Measurements from ENCODE around the gene MCTP1.
"Not testable (repeated sequence)": the region's sequence is repeated elsewhere in the genome, so short reads cannot be mapped to it uniquely, and the experiment has no call there.

MCTP1 gene

DNA sequence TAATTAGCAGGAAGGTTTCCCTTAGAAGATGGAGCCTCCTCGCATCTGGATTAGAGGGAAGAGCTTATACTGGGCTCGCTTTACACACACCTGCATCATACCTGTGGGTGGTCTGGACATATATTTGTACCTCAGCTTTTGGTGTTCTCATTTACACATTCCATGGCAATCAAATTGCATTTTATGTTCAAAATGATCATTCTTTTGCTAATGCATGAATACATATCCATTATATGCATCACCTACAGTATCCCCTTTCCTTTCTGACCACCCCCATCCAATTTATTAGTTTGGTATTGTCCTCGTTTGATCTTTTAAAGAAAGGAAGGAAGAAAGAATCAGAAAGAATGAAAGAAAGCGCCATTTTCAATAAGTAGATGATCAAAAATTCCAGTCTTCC lies 415.0 kb downstream of the MCTP1 start:
- no peak for DNase-seq (ENCODE audit: low spot score)

DNA sequence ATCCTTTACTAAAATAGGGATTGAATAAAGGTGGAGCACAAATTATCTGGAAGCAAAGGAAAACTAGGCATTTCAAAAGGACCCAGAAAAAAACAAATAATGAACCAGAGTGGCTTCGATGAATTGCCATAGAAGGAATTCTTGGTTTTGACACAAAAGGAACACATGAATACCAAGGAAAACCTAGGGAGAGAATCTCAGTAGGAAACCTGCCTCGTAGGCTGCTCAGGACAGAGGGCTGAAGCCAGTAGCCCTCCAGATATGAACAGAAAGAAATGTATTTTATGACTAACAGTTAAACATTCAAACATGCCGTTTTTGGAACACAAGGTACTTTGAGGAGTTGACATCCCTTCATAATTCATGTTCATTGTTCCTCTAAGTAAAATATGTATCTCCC lies 420.9 kb downstream of the MCTP1 start:
- no peak for DNase-seq (ENCODE audit: low spot score)

DNA sequence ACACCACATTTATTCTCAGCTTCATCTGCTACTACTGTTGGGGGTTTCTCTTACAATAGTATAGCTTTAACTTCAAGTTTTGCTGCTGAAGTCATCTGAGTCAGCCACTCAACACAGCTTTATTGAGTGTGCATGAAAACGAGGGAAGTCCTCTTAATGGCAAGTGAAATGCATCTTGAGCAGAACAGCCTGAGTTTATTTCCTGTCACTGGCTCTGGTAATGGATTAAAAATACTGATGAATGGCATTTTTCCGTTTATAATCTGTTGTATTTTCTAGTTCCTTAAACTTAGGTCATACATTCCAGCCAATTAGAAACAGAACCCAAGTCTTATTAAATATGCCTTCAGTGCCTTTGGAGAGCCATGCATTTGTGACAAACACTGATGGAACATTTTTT lies 427.8 kb downstream of the MCTP1 start:
- DNase-seq (ENCODE audit: low spot score) = no peak

GRCh38 chr5:94856257-94856800 lies 428.6 kb downstream of the MCTP1 start:
- no peak for DNase-seq (ENCODE audit: low spot score)

GRCh38 chr5:94855543-94855942 lies 429.4 kb downstream of the MCTP1 start:
- no peak for DNase-seq (ENCODE audit: low spot score)

DNA sequence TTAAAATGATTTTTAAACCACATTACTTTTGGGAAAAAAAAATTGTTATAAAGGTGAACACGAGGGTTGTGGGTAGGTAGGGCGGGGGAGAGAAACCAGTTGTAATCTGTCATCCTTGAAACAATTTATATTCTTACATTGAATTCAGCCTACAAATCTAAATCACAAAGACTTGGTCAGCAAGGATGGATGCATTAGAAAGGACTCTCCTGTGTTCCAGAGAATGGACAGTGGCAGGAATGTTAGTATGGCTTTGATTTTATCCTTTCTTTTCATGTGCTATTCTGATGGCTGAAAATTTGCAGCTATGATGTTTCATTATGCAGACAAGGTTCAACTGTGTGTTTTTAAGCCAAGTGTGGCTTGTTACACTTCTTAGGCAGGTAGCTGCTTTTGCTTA lies 431.8 kb downstream of the MCTP1 start:
- no peak for DNase-seq (ENCODE audit: low spot score)

GRCh38 chr5:94850960-94851359 lies 433.9 kb downstream of the MCTP1 start:
- no peak for DNase-seq (ENCODE audit: low spot score)

DNA sequence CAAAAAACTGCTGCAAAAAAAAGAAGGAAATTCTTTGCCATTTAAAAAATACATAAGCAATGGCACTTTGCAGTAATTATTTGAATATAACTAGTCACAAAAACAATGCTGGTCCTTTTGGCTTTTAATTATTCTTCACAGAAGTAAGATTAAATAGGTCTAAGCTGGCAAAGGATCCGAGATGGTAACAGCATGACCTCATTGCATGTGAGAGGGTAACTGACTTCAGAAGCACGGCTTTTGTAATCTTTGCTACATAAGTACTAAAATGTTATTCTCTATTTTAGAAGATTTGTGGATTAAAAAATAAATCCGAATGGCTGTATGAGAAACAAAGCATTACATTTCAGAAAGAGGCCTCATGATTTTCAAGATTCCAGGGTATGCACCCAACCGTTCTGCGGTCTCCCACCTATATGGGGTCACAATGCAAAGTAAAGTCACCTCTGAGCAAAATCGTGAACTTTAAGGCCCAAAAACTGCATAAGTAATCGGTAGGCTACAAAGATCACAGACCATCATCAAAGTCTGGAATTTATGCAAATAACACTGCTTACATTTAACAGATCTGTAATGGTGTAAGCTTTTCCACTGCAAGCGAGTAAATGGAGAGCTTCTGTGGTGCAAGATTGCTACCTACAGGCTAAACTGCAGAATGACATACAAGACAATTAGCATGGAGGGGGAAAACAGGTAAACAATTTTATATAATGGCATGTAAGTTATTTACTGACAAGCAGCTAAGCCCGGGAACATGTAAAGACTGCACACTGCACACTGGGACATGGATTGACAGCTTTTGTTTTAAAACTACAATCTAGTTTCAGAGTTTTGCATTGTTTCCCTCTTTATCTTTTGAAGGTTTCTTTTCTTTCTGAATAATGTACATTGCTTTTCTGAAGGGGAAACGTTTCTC lies 434.8 kb downstream of the MCTP1 start:
- no peak for DNase-seq (ENCODE audit: low spot score)

- no peak for DNase-seq (ENCODE audit: low spot score)
These were observed 435.6 kb downstream of the MCTP1 start for GRCh38 chr5:94849324-94849723.

DNA sequence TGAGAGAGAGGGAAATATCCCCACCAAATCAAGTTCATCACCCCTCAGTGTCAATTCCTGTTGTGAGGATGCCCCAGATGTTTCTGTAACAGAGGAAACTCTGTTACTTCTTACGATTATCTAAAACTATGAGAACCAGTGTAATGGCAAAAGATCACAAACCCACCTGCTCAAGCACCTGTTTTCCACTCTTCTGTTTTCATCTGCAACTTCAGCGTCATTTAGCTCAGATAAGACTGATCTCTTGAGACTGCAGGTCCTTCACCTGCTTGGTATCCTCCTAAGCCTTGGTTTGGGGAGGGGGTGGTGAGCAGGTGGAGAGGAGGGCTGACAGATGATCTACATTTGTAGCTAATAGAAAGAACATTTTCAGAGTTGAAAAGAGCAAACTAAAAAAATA lies 437.2 kb downstream of the MCTP1 start:
- DNase-seq (ENCODE audit: low spot score) = no peak

DNA sequence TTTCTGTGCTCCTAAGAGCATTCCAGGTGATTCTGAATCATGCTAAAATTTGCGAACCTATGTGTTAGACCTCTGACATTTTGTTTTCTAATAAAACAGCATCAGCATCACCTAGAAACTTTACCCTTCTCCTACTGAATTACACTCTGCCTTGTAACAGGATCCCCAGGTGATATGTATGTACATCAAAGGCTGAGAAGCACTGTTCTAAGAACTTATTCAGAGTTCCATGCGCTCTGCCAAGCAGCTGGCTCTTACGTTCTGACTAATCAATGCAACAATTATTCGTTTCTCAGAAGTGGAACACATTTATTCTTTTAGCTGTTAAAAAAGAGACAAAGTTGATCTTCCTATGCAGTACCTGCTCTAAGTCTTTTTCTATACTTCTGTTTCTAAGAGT lies 437.9 kb downstream of the MCTP1 start:
- DNase-seq (ENCODE audit: low spot score) = no peak

DNA sequence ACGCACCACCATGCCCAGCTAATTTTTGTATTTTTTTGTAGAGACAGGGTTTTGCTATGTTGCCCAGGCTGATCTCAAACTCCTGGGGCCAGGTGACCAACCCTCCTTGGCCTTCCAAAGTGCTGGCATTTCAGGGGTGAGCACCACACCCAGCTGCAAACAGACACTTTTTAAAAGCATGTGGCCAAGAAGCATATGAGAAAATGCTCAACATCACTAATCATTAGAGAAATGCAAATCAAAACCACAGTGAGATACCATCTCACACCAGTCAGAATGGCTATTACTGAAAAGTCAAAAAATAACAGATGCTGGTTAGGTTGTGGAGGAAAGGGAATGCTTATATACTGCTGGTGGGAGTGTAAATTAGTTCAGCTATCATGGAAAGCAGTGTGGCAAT lies 439.2 kb downstream of the MCTP1 start:
- DNase-seq (ENCODE audit: low spot score) = not testable (repeated sequence)

GRCh38 chr5:94841598-94842322 lies 443.1 kb downstream of the MCTP1 start:
- no peak for DNase-seq (ENCODE audit: low spot score)

- DNase-seq (ENCODE audit: low spot score) = no peak
These were observed 451.0 kb downstream of the MCTP1 start for GRCh38 chr5:94833851-94834250.

GRCh38 chr5:94832685-94833084 lies 452.2 kb downstream of the MCTP1 start:
- no peak for DNase-seq (ENCODE audit: low spot score)

GRCh38 chr5:94830520-94830919 lies 454.4 kb downstream of the MCTP1 start:
- DNase-seq (ENCODE audit: low spot score) = no peak

- not testable (repeated sequence) for DNase-seq (ENCODE audit: low spot score)
These were observed 456.7 kb downstream of the MCTP1 start for GRCh38 chr5:94828222-94828621.

- DNase-seq (ENCODE audit: low spot score) = no peak
These were observed 464.4 kb downstream of the MCTP1 start for GRCh38 chr5:94820488-94820887.

- DNase-seq (ENCODE audit: low spot score) = no peak
These were observed 466.0 kb downstream of the MCTP1 start for GRCh38 chr5:94818904-94819303.

DNA sequence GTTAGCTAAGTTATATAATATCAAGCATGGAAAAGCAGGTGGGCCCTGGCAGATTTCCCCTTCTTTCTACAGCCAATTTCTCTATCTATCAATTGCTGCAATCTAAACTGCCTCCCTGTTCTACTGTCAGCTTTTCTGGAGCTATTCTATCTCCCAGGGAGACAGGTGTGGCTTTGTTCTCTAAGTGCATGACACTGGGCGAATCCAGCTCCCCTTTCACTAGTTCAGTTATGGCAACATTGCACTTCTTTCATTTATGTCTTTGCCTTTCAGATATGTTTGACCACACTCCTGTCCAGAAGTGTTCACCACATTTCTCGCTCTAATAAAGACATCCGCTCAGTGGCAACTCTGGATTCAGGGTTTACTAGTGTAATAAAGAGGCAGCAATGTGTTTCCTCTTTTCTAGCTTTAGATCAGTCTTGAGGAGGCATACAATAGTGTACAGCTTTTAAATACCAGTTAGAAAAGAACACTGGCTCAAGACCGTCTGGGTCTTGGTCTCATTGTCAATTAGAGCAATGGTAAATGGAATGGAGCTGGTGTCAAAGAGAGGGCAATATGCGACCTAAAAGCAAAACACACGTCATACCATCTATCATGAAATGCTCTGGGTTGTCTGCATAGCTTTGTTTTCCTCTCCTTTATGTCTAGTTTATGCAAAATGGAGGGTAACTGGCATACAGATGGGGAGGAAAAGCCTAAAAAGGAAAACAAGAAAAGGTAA lies 469.4 kb downstream of the MCTP1 start:
- no peak for DNase-seq (ENCODE audit: low spot score)

DNA sequence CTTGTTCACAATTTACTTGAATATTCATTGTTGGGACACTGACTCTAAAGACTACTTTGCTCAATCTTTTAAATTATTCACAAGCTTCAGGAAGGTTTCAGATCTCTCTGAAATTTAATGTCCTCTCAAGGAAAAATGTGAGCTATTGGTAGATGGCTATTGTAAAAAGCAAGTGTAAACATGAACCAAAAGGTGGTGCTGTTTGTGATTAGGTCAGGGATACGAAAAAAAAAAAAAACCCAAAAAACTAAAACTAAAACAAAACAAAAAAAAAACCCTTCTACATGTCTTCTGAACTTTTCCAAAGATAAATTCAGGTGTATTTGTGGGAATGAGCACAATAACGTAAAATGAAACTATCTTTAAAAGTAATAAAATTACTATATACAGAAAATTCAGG lies 472.7 kb downstream of the MCTP1 start:
- DNase-seq (ENCODE audit: low spot score) = no peak

- DNase-seq (ENCODE audit: low spot score) = no peak
These were observed 473.6 kb downstream of the MCTP1 start for GRCh38 chr5:94811331-94811730.

Data from hematopoietic multipotent progenitor cell treated with erythropoietin and hydrocortisone succinate and interleukin-3 and kit ligand, for 17 days (in vitro differentiated cells).